Fibroblast of lung (primary cell): ENCODE measurements around the gene PLA2G2F. TPM values are rescaled to one million over a fixed set of nuclear protein-coding genes. Genes with fewer than 3 reads are reported as not detected.

Source experiments
- DNase-seq, 2 donors: peaks; one replicate each; pipeline versions ENCODE4 v3.0.0 to v3.0.0-alpha.2; 2010; ENCODE audit warnings: low read depth in 2 of 2
- H2AFZ ChIP-seq: 2 replicates; pipeline ENCODE4 v1.5.1; 2012; ENCODE audit warnings: low read length, control low read depth, inconsistent platforms
- H3K27ac ChIP-seq: 2 replicates; pipeline ENCODE4 v1.5.1; 2011; ENCODE audit warnings: low read length, control low read depth; ENCODE audit not compliant: insufficient read depth
- H3K27me3 ChIP-seq: 2 replicates; pipeline ENCODE4 v1.5.1; 2011; ENCODE audit warnings: mild to moderate bottlenecking, low read length; ENCODE audit not compliant: control insufficient read depth, insufficient read depth
- H3K36me3 ChIP-seq: 2 replicates; pipeline ENCODE4 v1.5.1; 2011; ENCODE audit warnings: low read length; ENCODE audit not compliant: control insufficient read depth, insufficient read depth
- H3K4me1 ChIP-seq: 2 replicates; pipeline ENCODE4 v1.5.1; 2011; ENCODE audit warnings: low read length; ENCODE audit not compliant: control insufficient read depth, insufficient read depth; ENCODE audit errors: extremely low read depth
- H3K4me2 ChIP-seq: 2 replicates; pipeline ENCODE4 v1.5.1; 2011; ENCODE audit warnings: low read length, control low read depth; ENCODE audit not compliant: insufficient read depth; ENCODE audit errors: extremely low read depth
- H3K4me3 ChIP-seq, 4 experiments: fragments of 200-600 bp in 1 of 4; sonication (generic) in 1 of 4; replicated peaks in 1 of 4; 2 replicates each; pipeline ENCODE4 v1.5.1; 2011 to 2016; ENCODE audit warnings: low read length in 4 of 4, low read depth in 3 of 4, mild to moderate bottlenecking in 3 of 4, control low read depth in 2 of 4, inconsistent platforms in 1 of 4, mixed read lengths in 1 of 4; ENCODE audit not compliant: insufficient read depth in 1 of 4; ENCODE audit errors: control extremely low read depth in 1 of 4
- H3K79me2 ChIP-seq: 2 replicates; pipeline ENCODE4 v1.5.1; 2012; ENCODE audit warnings: mild to moderate bottlenecking, low read length, inconsistent platforms; ENCODE audit not compliant: control insufficient read depth, insufficient read depth
- H3K9ac ChIP-seq: 2 replicates; pipeline ENCODE4 v1.5.1; 2011; ENCODE audit warnings: mild to moderate bottlenecking, low read length, control low read depth; ENCODE audit not compliant: insufficient read depth
- H3K9me3 ChIP-seq: 2 replicates; pipeline ENCODE4 v1.5.1; 2012; ENCODE audit warnings: low read depth, low read length; ENCODE audit not compliant: control insufficient read depth, insufficient read depth
- H4K20me1 ChIP-seq: 2 replicates; pipeline ENCODE4 v1.5.1; 2011; ENCODE audit warnings: low read length; ENCODE audit not compliant: control insufficient read depth, insufficient read depth; ENCODE audit errors: extremely low read depth
- CTCF ChIP-seq, 2 donors: IDR thresholded peaks in 1 of 2; conservative IDR thresholded peaks in 1 of 2; 1 replicate in 1 of 2; 2 replicates in 1 of 2; pipeline ENCODE4 v1.5.1; 2011 to 2012; ENCODE audit warnings: low read length in 2 of 2, control low read depth in 1 of 2, inconsistent platforms in 1 of 2, low read depth in 1 of 2, mild to moderate bottlenecking in 1 of 2
- EZH2 ChIP-seq: IDR thresholded peaks from 2 replicates; pipeline ENCODE4 v1.5.1; 2012; ENCODE audit warnings: low read length, control low read depth, mild to moderate bottlenecking; ENCODE audit errors: missing control alignments
- polyA plus RNA-seq, 2 donors: library from polyadenylated mRNA; depleted of rRNA in 1 of 2; stranded (reverse) in 1 of 2; unstranded in 1 of 2; fragments of >200 nt; gene quantifications; 2 replicates each; pipeline ENCODE4 v1.2.1, GENCODE V29; 2011 to 2012; ENCODE audit warnings: missing spikeins in 1 of 2
- total RNA-seq: library from RNA; depleted of rRNA; stranded (reverse); fragments of >200 nt; gene quantifications from 2 replicates; pipeline ENCODE4 v1.2.1, GENCODE V29; 2014

PLA2G2F gene
- total and polyA plus RNA-seq, 2 donors (not counting 1 experiment from before 2014, with no cell fraction given): not detected

- Histone ChIP-seq H2AFZ (no peak overlapping the region), H3K4me1 (no peaks in the 10 kb centered on the region), H3K27ac (no peak overlapping the region), H3K79me2 (no peaks in the 10 kb centered on the region), H4K20me1 (no peaks in the 10 kb centered on the region), H3K4me2 (no peak overlapping the region), H3K27me3 (peaks cover 9% of the 10 kb centered on the region), H3K36me3 (no peaks in the 10 kb centered on the region), H3K9me3 (no peaks in the 10 kb centered on the region), H3K9ac (no peak overlapping the region), H3K4me3 (no peak overlapping the region)
- TF ChIP-seq EZH2 (no peak), CTCF (conservative IDR thresholded peaks at IDR 0.05 in 1 of 2, IDR thresholded peaks at IDR 0.05 in 1 of 2; ENCODE audit: low read depth in 1 of 2, low read length in 2 of 2) (no peak)
- no peak for DNase-seq
These were observed 26.9 kb downstream of the PLA2G2F start for GRCh38 chr1:20166051-20166450.

GRCh38 chr1:20167126-20167525 lies 28.0 kb downstream of the PLA2G2F start:
- Histone ChIP-seq H3K36me3 (no peaks in the 10 kb centered on the region), H3K4me2 (no peak overlapping the region), H3K27ac (no peak overlapping the region), H3K79me2 (no peaks in the 10 kb centered on the region), H3K4me1 (no peaks in the 10 kb centered on the region), H3K27me3 (peaks cover 9% of the 10 kb centered on the region), H3K4me3 (no peak overlapping the region), H2AFZ (no peak overlapping the region), H4K20me1 (no peaks in the 10 kb centered on the region), H3K9me3 (no peaks in the 10 kb centered on the region), H3K9ac (no peak overlapping the region)
- no peak for TF ChIP-seq CTCF (conservative IDR thresholded peaks at IDR 0.05 in 1 of 2, IDR thresholded peaks at IDR 0.05 in 1 of 2; ENCODE audit: low read depth in 1 of 2, low read length in 2 of 2)
- TF ChIP-seq EZH2: no peak
- DNase-seq: no peak

- no peaks in the 10 kb centered on the region for H3K4me1 ChIP-seq
- no peaks in the 10 kb centered on the region for H3K79me2 ChIP-seq
- H3K27ac ChIP-seq: no peak overlapping the region
- H4K20me1 ChIP-seq: no peaks in the 10 kb centered on the region
- H3K27me3 ChIP-seq: peaks cover 9% of the 10 kb centered on the region
- no peak for DNase-seq
- H3K4me2 ChIP-seq: no peak overlapping the region
- H3K36me3 ChIP-seq: no peaks in the 10 kb centered on the region
- H3K4me3 ChIP-seq: no peak overlapping the region
- no peak overlapping the region for H2AFZ ChIP-seq
- H3K9ac ChIP-seq: no peak overlapping the region
- H3K9me3 ChIP-seq: no peaks in the 10 kb centered on the region
- TF ChIP-seq CTCF (conservative IDR thresholded peaks at IDR 0.05 in 1 of 2, IDR thresholded peaks at IDR 0.05 in 1 of 2; ENCODE audit: low read depth in 1 of 2, low read length in 2 of 2): no peak
- no peak for TF ChIP-seq EZH2
These were observed 29.7 kb downstream of the PLA2G2F start for GRCh38 chr1:20168564-20169491.
